Measurements from ENCODE around the gene MRGPRG. TPM values are rescaled to one million over a fixed set of nuclear protein-coding genes. Genes with fewer than 3 reads are reported as not detected.

The MRGPRG gene
- total RNA-seq, 4 donors from 2014 or later = not detected

GRCh38 chr11:3191586-3192324, 26.9 kb downstream of the MRGPRG start:
- TF ChIP-seq, protein P1, sequence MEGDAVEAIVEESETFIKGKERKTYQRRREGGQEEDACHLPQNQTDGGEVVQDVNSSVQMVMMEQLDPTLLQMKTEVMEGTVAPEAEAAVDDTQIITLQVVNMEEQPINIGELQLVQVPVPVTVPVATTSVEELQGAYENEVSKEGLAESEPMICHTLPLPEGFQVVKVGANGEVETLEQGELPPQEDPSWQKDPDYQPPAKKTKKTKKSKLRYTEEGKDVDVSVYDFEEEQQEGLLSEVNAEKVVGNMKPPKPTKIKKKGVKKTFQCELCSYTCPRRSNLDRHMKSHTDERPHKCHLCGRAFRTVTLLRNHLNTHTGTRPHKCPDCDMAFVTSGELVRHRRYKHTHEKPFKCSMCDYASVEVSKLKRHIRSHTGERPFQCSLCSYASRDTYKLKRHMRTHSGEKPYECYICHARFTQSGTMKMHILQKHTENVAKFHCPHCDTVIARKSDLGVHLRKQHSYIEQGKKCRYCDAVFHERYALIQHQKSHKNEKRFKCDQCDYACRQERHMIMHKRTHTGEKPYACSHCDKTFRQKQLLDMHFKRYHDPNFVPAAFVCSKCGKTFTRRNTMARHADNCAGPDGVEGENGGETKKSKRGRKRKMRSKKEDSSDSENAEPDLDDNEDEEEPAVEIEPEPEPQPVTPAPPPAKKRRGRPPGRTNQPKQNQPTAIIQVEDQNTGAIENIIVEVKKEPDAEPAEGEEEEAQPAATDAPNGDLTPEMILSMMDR (IDR thresholded peaks at IDR 0.05; ENCODE audit: low read depth) = no peak

DNA sequence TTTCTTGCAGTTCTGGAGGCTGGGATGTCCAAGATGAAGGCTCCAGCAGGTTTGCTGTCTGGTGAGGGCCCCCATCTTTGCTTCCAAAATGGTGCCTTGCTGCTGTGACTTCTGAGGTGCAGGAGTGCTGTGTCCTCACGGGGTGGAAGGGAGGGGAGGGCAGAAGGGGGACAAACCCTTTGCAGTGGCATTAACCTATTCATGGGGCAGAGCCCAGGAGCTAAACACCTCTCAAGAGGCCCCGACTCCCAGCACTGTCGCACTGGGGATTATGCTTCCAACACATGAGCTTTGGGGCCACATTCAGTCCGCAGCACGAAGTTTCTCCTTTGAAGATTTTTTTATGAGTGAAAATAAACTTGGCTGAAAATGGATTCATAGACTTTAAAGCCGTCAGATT, 28.0 kb downstream of the MRGPRG start:
- TF ChIP-seq, protein P1 (IDR thresholded peaks at IDR 0.05; ENCODE audit: low read depth) = no peak

DNA sequence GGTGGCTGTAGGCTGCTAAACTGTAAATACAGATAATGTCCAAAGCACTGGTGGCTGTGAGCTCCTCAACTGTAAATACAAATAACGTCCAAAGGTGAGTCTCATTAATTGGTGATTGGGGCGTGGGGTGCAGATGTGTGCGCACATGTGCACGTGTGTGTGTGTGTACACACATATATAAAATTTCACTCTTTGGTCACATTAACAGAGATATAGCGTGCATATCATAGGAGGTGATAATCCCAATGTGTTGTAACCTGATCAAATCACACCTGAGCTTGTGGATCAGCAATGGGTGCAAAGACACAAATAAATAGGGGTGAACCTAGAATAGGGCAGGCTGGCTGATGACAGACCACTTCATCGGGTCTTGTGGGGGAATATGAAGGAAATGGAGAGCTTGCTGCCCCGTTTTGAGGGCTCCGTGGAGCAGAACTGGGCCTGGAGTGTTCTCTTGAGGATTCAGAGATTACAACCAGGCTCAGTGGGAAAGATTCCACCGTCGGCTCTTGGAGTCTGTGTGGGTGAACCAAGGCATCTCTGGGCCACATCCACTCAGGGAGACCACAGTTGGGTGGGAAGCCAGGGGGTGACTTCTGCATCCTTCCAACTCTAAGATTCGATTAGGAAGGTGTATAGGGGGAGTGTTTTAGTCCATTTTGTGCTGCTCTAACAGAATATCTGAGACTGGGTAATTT, 28.6 kb downstream of the MRGPRG start:
- TF ChIP-seq, protein P1 (IDR thresholded peaks at IDR 0.05; ENCODE audit: low read depth) = no peak

DNA sequence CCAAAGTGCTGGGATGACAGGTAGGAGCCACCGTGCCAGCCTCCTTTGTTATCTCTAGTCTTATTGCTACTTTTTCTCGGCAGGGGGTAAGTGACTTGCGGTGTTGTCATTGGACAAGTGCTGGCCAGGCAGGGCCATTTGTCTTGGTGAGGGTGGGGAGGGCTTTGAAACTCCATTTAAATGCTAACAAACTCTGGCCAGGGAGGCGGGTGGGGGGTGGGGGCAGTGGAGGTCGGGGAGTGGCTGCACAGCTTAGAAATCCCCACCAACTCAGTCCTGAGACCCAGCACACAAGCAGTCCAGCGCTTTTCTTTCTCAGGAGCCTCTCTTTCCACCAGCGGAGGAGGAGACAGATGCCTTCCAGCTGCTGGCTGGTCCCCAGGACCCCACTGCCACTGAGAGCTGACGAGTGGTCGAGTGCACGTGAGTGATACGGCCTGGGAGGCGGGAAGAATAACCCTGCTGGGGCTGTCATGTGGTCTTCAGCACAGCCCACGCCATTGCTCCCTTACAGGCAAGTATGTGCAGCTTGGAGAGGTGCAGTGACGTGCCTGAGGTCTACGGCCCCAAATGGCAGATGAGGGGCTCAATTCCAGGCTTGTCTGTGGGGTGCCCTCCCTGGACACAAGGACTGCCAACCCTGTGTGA, 29.3 kb downstream of the MRGPRG start:
- TF ChIP-seq, protein P1 (IDR thresholded peaks at IDR 0.05; ENCODE audit: low read depth) = no peak

DNA sequence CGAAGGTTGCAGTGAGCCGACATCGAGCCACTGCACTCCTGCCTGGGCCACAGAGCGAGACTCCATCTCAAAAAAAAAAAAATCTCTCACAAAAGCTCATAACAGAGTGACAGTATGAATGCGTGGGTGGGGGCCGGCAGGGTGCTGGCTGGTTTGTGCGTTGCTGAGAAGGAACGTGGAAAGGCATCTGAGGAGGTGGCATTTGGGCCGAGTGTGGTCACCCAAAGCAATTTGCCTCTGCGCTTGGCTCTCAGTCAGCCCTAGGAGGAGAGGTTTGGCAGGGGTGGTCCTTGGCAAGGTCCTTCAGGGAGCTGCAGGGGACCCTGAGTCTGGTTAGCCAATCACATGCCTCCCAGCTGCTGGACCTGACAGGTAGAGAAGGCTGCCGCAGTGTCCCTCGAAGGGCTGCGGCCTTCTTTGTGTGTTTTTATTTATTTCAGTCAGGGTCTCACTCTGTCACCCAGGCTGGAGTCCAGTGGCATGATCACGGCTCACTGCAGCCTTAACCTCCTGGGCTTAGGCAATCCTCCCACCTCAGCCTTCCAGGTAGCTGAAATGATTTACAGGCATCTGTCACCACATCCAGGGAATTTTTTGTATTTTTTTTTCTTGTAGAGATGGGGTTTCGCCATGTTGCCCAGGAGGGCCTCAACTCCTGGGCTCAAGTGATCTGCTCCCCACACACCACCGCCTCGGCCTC, 30.0 kb downstream of the MRGPRG start:
- TF ChIP-seq, protein P1 (IDR thresholded peaks at IDR 0.05; ENCODE audit: low read depth) = no peak

- TF ChIP-seq, protein P1 (IDR thresholded peaks at IDR 0.05; ENCODE audit: low read depth) = no peak
Measured at GRCh38 chr11:3186166-3186953, 32.3 kb downstream of the MRGPRG start.

All from subcutaneous adipose tissue (tissue), 4 donors.